Natural killer cell (primary cell): ENCODE results near the gene ADAM19. TPM values are rescaled to one million over a fixed set of nuclear protein-coding genes. Genes with fewer than 3 reads are reported as not detected.

ENCODE experiments used
- ATAC-seq, 3 donors: fragments of 150-1000 bp in 2 of 3; fragments of 200-7000 bp in 1 of 3; cut with Tn5 transposase; 1 replicate in 1 of 3; 2 replicates in 2 of 3; pipeline ENCODE4 v1.10.0; 2021; ENCODE audit warnings: mild to moderate bottlenecking in 2 of 3, moderate library complexity in 2 of 3
- DNase-seq, 2 donors: peaks; one replicate each; pipeline versions ENCODE4 v3.0.0 to v3.0.0-alpha.2; 2013 to 2021; ENCODE audit warnings: mixed read lengths in 1 of 2
- H3K27ac ChIP-seq: one replicate; pipeline ENCODE4 v1.5.1; 2013; ENCODE audit warnings: mild to moderate bottlenecking, low read length
- H3K27me3 ChIP-seq: one replicate; pipeline ENCODE4 v1.6.1; 2013; ENCODE audit warnings: low read length; ENCODE audit not compliant: control insufficient read depth, insufficient read depth
- H3K36me3 ChIP-seq: one replicate; pipeline ENCODE4 v1.6.1; 2013; ENCODE audit warnings: low read length; ENCODE audit not compliant: control insufficient read depth, insufficient read depth
- H3K4me1 ChIP-seq: one replicate; pipeline ENCODE4 v1.6.1; 2013; ENCODE audit warnings: low read length; ENCODE audit not compliant: control insufficient read depth, insufficient read depth
- H3K4me3 ChIP-seq: one replicate; pipeline ENCODE4 v1.5.1; 2013; ENCODE audit warnings: low read length
- H3K9me3 ChIP-seq: one replicate; pipeline ENCODE4 v1.6.1; 2013; ENCODE audit warnings: low read length; ENCODE audit not compliant: control insufficient read depth, insufficient read depth
- H3K27ac Mint-ChIP-seq, 2 donors: one replicate each; pipeline ENCODE4 v1.8.0; 2022; ENCODE audit warnings: mild to moderate bottlenecking in 2 of 2, mixed read lengths in 2 of 2, moderate library complexity in 1 of 2
- H3K27me3 Mint-ChIP-seq, 2 donors: one replicate each; pipeline ENCODE4 v1.8.0; 2022; ENCODE audit warnings: low read depth in 2 of 2, mixed read lengths in 2 of 2
- H3K36me3 Mint-ChIP-seq: one replicate; pipeline ENCODE4 v1.8.0; 2022; ENCODE audit warnings: mixed read lengths
- H3K4me1 Mint-ChIP-seq, 2 donors: one replicate each; pipeline ENCODE4 v1.8.0; 2022; ENCODE audit warnings: mixed read lengths in 2 of 2
- H3K4me3 Mint-ChIP-seq: one replicate; pipeline ENCODE4 v1.8.0; 2022; ENCODE audit warnings: mild to moderate bottlenecking, moderate library complexity, mixed read lengths
- H3K9me3 Mint-ChIP-seq, 2 donors: one replicate each; pipeline ENCODE4 v1.8.0; 2022; ENCODE audit warnings: mixed read lengths in 2 of 2
- WGBS: methylation state at CpG from one replicate; pipeline ENCODE4 v1.1.7; 2013; ENCODE audit warnings: missing lambda C conversion rate; ENCODE audit not compliant: insufficient coverage; 5-methylcytosine and 5-hydroxymethylcytosine counted together
- intact Hi-C: fragments of 100-400 bp; cut with micrococcal nuclease; formaldehyde crosslinking; loops from one replicate; pipeline ENCODE4 v1.14.2; 2022
- total RNA-seq, 4 donors: library from RNA; stranded (reverse); fragments of 120-200 nt in 1 of 4; gene quantifications; one replicate each; pipeline versions ENCODE4 v1.2.3 to v1.2.4, GENCODE V29; 2013 to 2022
- TF ChIP-seq, protein P1 (sequence below): fragments of 200-600 bp; IDR thresholded peaks from one replicate; pipeline ENCODE4 v1.8.0; 2022; ENCODE audit warnings: antibody characterized with exemption

Gene ADAM19
- total RNA-seq, 3 donors from 2014 or later (not counting 1 experiment from before 2014, with no cell fraction given) = 1.2 to 28.0 (median 4.7) TPM

DNA sequence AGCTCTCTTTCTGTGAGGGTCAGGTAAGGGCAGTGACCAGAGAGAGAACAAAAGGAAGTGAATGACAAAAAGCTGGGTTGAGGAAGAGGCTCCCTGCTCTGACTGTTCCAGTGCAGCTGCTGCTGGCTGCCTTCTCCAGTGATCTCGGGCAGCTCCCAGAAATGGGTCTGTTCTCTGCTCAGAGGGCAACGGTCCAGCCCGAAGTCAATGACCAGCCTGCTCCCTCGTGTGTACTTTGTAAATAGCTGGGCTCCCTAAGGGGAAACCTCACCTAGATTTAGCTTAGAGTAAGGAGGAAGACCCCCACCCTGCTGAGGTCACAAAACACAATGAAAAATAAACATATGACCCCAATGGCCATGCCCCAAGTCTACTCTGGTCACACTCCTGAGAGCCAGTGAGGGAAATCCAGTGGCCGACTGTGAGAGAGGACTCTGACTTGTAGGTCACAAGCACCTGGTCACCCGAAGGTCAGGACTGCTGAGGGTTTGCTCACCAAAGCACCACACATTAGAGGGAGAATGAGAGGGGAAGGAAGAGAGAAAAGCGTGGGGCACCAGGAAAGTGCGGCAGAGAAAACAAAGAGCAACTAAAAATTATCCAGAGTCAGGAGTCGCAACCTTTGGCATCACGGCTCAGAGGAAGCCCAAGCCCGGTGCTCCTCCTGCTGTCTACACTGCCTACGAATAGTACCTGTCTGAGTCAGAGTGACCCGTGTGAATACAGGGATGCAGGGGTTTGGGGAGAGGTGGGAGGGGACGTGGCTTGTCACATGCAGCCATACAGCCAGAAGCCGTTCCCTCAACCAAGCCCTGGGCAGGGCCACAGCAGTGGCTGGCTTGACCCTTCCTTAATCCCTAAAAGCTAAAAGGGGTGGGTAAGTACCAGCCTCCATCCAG lies 95.7 kb downstream of the ADAM19 start:
- WGBS = 86% methylated on average over 15 of the region's 15 CpGs
- peaks cover 8% of the 10 kb centered on the region for H3K4me1 ChIP-seq
- H3K27me3 ChIP-seq = no peaks in the 10 kb centered on the region
- Mint-ChIP-seq H3K27me3 (peaks cover 0 to 2% of the 10 kb centered on the region in 2 donors), H3K9me3 (no peaks in the 10 kb centered on the region), H3K27ac (no peak overlapping the region), H3K4me1 (no peaks in the 10 kb centered on the region), H3K36me3 (no peaks in the 10 kb centered on the region), H3K4me3 (no peak overlapping the region)
- no peak overlapping the region for H3K4me3 ChIP-seq
- no peaks in the 10 kb centered on the region for H3K9me3 ChIP-seq
- no peak overlapping the region for H3K27ac ChIP-seq
- DNase-seq (no peak), ATAC-seq (no peak)
- intact Hi-C loops = no loop called here
- no peaks in the 10 kb centered on the region for H3K36me3 ChIP-seq
- TF ChIP-seq, protein P1, sequence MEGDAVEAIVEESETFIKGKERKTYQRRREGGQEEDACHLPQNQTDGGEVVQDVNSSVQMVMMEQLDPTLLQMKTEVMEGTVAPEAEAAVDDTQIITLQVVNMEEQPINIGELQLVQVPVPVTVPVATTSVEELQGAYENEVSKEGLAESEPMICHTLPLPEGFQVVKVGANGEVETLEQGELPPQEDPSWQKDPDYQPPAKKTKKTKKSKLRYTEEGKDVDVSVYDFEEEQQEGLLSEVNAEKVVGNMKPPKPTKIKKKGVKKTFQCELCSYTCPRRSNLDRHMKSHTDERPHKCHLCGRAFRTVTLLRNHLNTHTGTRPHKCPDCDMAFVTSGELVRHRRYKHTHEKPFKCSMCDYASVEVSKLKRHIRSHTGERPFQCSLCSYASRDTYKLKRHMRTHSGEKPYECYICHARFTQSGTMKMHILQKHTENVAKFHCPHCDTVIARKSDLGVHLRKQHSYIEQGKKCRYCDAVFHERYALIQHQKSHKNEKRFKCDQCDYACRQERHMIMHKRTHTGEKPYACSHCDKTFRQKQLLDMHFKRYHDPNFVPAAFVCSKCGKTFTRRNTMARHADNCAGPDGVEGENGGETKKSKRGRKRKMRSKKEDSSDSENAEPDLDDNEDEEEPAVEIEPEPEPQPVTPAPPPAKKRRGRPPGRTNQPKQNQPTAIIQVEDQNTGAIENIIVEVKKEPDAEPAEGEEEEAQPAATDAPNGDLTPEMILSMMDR = no peak

GRCh38 chr5:157479166-157479565 lies 96.4 kb downstream of the ADAM19 start:
- Mint-ChIP-seq H3K9me3 (no peaks in the 10 kb centered on the region), H3K4me1 (no peaks in the 10 kb centered on the region), H3K4me3 (no peak overlapping the region), H3K36me3 (no peaks in the 10 kb centered on the region), H3K27me3 (peaks cover 0 to 2% of the 10 kb centered on the region in 2 donors), H3K27ac (no peak overlapping the region)
- Histone ChIP-seq H3K9me3 (no peaks in the 10 kb centered on the region), H3K27ac (no peak overlapping the region), H3K4me3 (no peak overlapping the region), H3K27me3 (no peaks in the 10 kb centered on the region), H3K4me1 (peaks cover 3% of the 10 kb centered on the region), H3K36me3 (no peaks in the 10 kb centered on the region)
- no peak for DNase-seq
- TF ChIP-seq, protein P1 = no peak
- no peak for ATAC-seq
- intact Hi-C loops = no loop called here
- WGBS = 83% methylated on average over 3 of the region's 4 CpGs

DNA sequence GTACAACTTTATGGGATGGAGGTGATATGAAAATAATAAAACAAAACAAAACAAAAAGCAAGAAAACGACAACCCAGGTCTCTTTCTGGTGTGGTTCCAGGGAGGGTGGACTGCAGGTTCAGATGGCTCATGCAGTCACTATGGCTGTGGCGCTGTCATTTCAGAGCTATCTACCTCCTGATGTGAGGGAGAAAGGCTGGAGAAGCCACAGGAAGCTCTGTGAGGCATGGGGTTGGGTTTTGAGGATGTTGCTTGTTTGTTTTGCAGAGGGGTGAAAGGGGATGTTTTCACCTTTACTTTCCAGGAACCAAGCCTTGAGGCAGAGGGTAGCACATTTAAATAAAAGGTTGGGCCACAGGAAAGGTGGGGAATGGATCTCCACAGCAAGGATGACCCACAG lies 96.8 kb downstream of the ADAM19 start:
- no peaks in the 10 kb centered on the region for H3K36me3 ChIP-seq
- intact Hi-C loops = no loop called here
- H3K27me3 Mint-ChIP-seq = peaks cover 0 to 2% of the 10 kb centered on the region in 2 donors
- no peak overlapping the region for H3K27ac Mint-ChIP-seq
- H3K27me3 ChIP-seq = no peaks in the 10 kb centered on the region
- H3K4me3 Mint-ChIP-seq = no peak overlapping the region
- H3K9me3 ChIP-seq = no peaks in the 10 kb centered on the region
- ATAC-seq (no peak), DNase-seq (no peak)
- H3K27ac ChIP-seq = no peak overlapping the region
- peaks cover 3% of the 10 kb centered on the region for H3K4me1 ChIP-seq
- TF ChIP-seq, protein P1 = no peak
- H3K4me1 Mint-ChIP-seq = no peaks in the 10 kb centered on the region
- WGBS = 92% methylated on average over 2 of the region's 2 CpGs
- no peaks in the 10 kb centered on the region for H3K36me3 Mint-ChIP-seq
- no peaks in the 10 kb centered on the region for H3K9me3 Mint-ChIP-seq
- no peak overlapping the region for H3K4me3 ChIP-seq
